Gastroesophageal sphincter (tissue), 3 donors: ENCODE measurements around the gene GOLGA8Q.
"Not testable (repeated sequence)": the region's sequence is repeated elsewhere in the genome, so short reads cannot be mapped to it uniquely, and the experiment has no call there.

ENCODE experiments used
- CTCF ChIP-seq, 4 experiments: fragments of 200-600 bp in 2 of 4; fragments of 450-650 bp in 2 of 4; sonication (generic) in 1 of 4; IDR thresholded peaks; one replicate each; pipeline ENCODE4 v1.5.1; 2017 to 2019; ENCODE audit warnings: antibody characterized with exemption in 4 of 4, mild to moderate bottlenecking in 2 of 4, moderate library complexity in 2 of 4
- POLR2AphosphoS5 ChIP-seq: sonication (generic); formaldehyde crosslinking; IDR thresholded peaks from one replicate; pipeline ENCODE4 v1.6.1; 2017; ENCODE audit warnings: antibody characterized with exemption

- peak in 2 of 4 experiments; percentile 28 to 40 for TF ChIP-seq CTCF (IDR thresholded peaks at IDR 0.05)
- not testable (repeated sequence) for TF ChIP-seq POLR2AphosphoS5
Observed at GRCh38 chr15:30566949-30567348, 15.1 kb downstream of the GOLGA8Q start.
